Measurements from ENCODE around the gene SPINK1.
A peak's percentile ranks its signal among the peaks of the same experiment; 100 is the strongest.
"Not testable (repeated sequence)": the region's sequence is repeated elsewhere in the genome, so short reads cannot be mapped to it uniquely, and the experiment has no call there.

SPINK1 gene

DNA sequence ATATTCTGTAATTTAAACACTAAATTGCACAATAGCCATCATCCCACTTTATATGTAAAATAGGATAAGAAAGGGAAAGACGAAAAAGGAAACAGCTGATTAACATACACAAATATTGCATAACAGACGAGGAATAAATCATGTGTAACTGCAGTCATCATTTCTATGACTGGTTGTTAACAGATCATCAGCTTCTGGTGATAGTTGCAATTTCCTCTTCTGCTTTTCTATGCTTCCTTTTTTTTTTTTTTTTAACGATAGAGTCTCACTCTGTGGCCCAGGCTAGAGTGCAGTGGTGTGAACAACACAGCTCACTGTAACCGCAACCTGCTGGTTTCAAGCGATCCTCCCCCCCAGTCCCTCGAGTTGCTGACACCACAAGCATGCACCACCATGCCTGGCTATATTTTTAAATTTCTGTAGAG, 26.4 kb downstream of the SPINK1 start:
- DNase-seq (ENCODE audit: low read depth): no peak

DNA sequence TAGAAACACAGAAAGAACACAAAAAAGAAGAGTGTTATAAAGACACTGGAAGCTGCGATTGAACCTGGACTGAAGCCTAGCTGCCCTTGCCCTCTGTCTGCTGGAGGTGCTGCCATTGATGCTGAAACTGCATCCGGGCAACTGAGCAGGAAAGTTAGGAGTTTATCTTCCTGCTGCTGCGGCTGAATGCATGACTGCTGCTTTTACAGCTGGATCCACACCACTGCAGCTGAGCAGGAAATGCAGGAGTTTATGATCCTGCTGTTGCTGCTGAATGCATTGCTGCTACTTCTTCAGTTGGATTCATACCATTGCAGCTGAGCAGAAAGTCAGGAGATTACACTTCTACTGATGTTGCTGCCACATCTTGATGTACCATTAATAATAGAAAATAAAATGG, 27.1 kb downstream of the SPINK1 start:
- DNase-seq (ENCODE audit: low read depth): no peak

DNA sequence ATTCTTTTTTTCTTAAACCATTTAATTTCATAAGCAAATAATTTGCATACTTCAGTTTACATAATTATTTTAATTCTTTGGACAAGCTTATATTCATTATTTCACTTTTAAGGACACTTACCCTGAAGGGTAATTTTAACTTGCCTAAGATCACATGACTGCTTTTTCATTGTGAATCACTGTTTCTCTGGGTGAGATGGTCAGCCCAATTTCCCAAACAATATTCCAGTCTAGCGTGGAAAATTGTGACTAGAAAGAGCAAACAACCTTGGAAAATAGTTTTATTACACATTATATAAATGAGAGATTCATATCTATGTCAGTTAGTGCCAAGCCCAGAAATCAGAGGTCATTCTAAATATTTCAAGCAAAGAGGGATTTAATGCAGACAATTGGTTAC, 27.5 kb downstream of the SPINK1 start:
- no peak for DNase-seq (ENCODE audit: low read depth)

DNA sequence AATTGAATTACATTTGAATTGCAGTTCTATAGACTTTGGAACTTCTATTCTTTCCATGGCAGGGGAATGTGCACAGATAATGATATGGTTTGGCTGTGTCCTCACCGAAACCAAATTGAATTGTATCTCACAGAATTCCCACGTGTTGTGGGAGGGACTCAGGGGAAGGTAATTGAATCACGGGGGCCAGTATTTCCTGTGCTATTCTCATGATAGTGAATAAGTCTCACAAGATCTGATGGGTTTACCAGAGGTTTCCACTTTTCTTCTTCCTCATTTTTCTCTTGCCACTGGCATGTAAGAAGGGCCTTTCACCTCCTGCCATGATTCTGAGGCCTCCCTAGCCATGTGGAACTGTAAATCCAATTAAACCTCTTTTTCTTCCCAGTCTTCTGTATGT, 28.3 kb downstream of the SPINK1 start:
- DNase-seq (ENCODE audit: low read depth): not testable (repeated sequence)

DNA sequence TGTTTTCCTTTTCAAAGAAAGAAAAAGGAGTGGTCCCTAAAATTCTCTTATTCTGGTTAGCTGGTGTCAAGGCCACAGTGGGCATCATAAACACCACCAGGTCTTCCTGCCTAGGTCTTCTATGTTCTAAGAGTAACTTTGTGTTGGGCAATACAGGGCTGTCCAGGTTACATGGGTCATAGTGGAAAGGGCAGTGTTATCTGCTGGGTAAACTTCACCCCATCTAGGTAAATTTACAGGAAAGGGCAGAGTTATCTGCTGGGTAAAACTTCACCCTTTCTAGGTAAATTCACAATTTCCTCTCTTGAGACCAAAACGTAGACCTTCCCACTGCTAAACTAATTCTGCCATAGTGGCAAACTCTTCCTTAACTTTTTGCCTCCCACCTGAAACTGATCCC, 30.0 kb downstream of the SPINK1 start:
- no peak for DNase-seq (ENCODE audit: low read depth)

DNA sequence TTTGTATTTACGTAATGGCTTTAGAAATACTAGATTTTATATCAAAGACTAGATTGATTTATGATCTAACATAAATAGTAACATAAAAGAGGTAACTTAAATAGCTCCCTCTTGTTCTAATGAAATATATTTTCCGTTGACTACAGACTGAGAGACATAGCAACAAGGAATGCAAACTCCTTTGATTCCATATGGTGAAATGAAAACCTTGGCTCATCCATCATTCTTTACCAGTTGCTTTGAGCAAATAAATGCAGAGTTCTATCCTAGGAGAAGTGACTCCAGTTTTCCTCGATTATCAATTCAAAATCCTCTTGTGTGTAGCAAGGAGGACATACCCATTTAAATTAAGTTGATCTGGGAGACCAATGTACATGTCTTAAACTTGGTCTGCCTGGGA, 31.0 kb downstream of the SPINK1 start:
- no peak for DNase-seq (ENCODE audit: low read depth)

DNA sequence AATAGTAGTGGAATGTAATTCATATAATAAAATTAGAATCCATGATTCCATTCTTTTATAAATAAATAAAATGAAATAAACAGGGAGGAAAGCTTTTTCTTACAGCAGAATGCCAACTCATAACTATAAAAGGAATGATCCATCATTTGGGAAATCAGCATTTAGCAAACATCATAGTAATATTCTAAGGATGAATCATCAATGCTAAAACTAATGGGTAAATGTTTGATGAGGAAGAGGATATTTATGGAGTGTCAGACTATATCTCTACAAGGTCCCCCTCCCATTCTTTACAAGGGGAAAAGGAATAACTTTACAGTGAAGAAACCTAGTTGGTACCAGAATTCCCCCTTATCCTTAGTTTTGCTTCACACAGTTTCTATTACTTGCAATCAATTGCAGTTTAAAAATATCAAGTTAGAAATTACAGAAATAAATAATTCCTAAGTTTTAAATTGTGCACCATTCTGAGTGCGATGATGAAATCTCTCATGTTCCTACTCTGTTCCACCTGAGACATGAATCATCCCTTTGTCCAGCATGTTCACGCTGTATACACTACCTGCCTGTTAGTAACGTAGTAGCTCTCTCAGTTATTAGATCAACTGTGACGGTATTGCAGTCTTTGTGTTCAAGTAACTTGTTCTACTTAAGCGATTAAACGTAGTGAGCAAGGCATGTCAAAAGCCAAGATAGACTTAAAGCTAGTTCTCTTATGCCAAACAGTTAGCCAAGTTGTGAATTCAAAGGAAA, 34.7 kb downstream of the SPINK1 start:
- DNase-seq (ENCODE audit: low read depth): no peak

DNA sequence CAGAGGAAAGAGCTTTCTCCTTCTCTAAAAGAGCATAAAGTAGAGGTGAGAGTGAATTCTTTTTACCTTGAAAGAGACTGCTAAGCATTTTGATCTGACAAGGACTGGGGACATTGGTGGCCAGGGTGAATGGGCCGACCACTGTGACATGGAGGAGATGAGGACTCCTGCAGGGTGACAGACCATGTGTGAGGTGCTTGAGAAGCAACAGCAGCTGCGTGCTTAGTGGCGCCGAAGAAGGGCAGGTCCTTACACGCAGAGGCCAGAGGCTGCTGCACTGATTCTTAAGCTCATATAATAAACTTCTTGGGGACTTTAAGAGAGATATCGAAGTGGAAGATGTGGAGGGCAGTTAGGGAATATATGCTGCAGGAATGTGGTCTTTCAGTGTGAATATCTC, 40.3 kb downstream of the SPINK1 start:
- DNase-seq (ENCODE audit: low read depth): no peak

DNA sequence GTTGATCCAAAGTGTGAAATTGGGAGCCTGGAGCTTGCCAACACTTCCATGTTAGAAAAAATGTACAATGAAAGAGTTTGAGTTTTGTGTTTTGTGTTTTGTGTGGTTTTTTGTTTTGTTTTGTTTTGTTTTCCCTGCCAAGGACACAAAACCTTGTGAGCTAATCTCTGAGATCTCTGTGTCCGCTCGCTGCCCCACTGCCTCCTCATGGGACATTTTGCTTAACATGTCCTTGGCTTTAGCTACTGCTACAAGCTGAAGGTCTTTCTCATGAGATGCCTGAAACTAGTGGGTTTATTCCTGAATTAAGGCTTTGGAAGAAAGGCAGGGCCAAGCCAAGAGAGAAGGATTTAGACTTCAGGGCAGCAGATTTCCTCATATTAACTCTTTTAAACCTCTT, 41.7 kb downstream of the SPINK1 start:
- no peak for DNase-seq (ENCODE audit: low read depth)

DNA sequence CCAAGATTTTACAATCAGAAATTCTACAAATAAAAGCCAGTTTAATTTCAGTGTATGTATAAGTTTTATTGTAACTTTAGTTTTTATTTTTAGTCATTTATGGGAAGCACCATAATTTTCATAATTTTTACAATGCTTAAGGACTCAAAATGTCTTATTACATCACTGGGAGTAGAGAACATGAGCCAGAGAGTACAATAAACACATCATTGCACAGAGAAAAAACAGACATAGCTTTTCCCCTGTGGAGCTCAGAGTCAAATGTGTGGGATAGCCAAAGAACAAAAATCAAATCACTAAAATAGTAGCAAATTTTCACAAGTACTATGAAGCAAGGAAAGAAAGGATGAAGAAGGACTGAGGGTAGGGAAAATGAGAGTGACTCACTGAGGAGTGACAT, 43.4 kb downstream of the SPINK1 start:
- no peak for DNase-seq (ENCODE audit: low read depth)

DNA sequence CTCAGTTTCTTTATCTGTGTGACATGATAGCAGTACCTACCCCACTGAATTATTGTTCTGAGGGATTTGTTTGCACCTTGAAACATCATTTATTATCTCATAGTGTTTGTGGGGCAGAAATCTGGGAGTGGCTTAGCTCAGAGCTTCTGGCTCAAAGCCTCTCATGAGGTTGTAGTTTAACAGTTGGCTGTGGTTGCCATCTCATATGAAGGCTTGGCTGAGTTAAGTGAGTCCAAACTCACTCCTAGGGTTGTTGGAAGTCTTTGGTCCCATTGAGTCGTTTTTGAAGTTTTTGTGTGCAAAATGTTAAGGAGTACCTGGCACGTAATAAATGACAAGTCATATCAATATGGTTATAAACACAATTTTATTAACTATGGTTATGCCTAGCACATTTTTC, 45.3 kb downstream of the SPINK1 start:
- DNase-seq (ENCODE audit: low read depth): no peak

DNA sequence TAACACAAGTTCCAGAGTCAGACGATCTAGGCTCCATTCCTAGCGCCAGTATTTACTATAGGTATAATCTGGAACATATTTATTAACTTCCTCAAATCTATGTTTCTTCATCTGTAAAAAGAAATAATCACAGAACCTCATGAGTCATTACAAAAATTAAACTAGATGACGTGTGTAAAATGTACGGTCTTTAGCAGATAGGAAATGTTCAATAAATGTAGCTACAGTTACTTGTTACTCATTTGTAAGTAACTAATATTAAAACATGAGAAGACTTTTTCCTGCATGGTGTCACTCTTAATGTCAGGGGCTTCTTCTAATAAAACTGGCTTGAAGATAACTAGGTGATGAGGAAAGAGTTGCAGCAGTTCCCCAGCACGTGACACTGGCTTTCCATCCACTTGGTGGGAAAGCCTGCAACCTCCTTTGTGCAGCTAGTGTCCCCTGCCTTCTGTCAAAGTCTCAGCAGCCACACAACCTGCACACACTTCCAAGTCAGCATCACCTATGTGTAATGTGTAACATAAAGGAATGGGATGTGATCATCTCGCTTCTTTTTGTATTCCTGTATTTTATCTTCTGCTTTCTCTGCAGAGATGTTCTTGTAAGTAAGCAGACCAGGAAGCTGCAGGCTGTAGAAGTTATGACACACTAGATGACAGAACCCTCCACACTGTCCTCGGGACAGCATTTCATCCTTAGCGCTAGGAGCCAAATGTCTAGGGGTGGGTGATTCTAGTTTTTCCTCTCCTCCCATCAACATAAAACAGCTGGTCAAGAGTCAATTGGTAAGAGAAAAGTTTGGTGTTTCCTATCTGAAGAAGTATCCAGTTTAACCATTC, 47.1 kb downstream of the SPINK1 start:
- DNase-seq (ENCODE audit: low read depth): no peak

DNA sequence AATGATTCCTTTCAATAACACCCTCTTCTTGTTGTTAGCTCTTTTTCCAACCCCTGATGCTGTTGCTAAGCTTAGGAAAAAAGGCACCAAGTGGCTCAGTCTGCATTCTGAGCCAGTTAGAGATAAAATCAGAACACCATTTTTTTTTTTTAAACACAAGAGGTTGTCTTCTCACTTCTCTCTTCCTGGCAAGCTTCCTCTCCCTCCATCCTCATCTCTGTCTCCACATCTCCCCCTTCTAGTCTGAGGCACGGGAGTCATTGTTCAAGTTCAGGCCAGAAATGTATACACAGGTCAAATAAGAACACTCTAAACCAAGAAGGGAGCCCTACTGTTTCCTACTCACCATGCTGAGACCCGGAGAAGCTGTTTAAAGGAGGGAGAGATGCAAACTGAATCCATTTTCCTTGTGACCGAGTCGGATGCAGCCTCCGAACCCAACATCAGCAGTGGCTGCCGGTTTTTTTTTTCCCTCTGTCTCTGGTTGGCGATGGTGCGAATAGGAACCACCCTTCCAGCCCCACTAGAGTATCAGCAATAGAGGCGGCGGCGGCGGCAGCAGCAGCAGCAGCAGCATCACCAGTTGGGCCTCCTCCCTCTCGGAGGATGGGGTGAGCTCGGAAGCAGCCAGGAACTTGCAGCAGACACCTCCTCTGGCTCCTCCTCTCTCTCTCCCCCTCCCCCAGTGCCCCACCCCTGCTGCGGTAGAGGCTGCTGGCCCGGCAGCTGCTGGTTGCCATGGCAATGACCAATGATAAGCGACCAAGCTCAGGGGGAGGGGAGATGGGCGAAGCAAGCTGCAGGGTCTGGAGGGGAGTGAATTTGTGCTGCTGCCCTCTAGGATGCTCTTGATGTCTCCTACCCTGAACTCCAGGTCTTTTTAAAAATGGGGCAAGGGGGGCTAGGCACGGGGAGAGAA, 49.1 kb downstream of the SPINK1 start, which contains the start of gene JAKMIP2:
JAKMIP2 (minus strand) TSS at position 619 of the 919 bp plus-strand sequence. CDS start 110,922 bp downstream, outside the sequence.
- DNase-seq (ENCODE audit: low read depth): peak; percentile 68

DNA sequence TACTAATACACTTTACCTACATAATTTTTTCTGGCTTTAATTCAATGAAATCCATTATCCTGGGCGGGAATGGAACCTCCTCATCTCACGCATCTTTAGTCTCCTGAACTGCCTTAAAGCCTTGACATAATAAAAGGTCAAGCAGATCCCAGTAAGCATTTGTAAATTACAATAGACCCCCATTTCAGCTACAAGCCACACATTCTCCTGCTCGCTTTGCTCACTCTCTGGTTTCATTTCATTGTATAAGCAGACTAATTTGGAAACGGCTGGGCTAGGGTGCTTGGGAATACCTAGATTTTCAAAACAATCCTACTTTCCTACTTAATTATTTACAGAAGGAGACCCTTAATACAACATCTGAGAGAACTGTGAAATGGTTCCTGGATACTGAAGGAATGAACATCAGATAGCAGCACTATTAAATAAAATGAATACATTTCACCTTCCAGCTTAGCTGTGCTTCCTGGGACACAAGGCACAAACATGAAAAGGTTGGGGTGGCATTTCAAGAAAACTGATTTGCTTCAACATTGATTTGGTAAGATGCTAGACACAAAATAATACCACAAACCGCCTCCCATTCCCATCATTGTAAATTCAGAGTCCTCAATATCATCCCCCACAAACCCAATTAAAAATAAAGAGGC, 50.4 kb downstream of the SPINK1 start:
- DNase-seq (ENCODE audit: low read depth): no peak

DNA sequence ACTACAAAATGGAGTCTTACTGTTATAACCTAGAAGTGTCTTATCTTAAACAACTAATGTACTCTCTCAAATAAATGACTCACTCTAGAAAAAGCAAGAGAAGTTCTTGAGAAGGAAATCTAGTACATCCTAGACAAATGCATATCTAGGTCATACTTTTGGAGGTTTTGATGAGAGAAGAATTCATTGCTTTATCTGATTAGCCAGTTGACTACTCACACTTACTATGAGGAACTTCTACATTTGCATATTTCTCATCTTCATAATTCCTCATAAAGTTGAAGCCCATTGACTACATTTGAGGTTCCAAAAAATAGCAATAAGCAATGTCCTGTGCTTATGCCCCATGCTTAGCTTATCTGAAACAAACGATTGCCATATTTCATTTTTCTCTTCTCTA, 51.8 kb downstream of the SPINK1 start:
- DNase-seq (ENCODE audit: low read depth): no peak

DNA sequence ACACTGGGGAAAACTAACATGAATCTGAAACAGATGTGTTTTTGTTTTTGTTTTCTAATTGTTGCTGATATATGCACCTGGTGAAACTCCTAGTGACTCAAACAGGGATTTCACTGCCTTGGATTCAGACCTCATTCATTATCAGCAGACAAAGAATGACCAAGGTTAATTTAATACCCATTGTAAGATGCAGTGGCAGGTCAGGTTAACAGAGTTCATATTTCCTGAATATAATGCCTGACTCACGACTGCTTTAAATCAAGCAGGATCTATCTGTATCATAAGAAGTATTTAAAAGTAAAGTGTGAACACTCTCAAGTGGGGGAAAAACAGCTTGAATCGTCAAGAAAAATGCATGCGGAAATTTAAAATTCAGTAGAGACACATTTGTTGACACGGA, 54.5 kb downstream of the SPINK1 start:
- no peak for DNase-seq (ENCODE audit: low read depth)
